ENCODE measurements around the gene PNPLA8. TPM values are rescaled to one million over a fixed set of nuclear protein-coding genes. Genes with fewer than 3 reads are reported as not detected.

PNPLA8 gene
- polyA plus RNA-seq, 1 donor from 2014 or later: 85.1 TPM

GRCh38 chr7:108488768-108489538 is 37.0 kb downstream of the PNPLA8 start:
- peaks cover 11% of the 10 kb centered on the region for H3K36me3 ChIP-seq (ENCODE audit: insufficient read depth, low read length)
- H3K27ac ChIP-seq (ENCODE audit: low read length): no peak overlapping the region
- H2AFZ ChIP-seq (ENCODE audit: low read depth, low read length): no peak overlapping the region
- H3K9ac ChIP-seq (ENCODE audit: low read length): no peak overlapping the region
- H3K4me3 ChIP-seq (ENCODE audit: low read length): no peak overlapping the region
- H3K27me3 ChIP-seq (ENCODE audit: insufficient read depth, low read depth, low read length): no peaks in the 10 kb centered on the region
- H3K9me3 ChIP-seq (ENCODE audit: low read length): no peaks in the 10 kb centered on the region
- no peaks in the 10 kb centered on the region for H4K20me1 ChIP-seq (ENCODE audit: insufficient read depth)
- H3K79me2 ChIP-seq (replicated peaks; ENCODE audit: insufficient read depth, low read length): no peaks in the 10 kb centered on the region
- no peaks in the 10 kb centered on the region for H3K9me2 ChIP-seq (ENCODE audit: insufficient read depth, low read length)
- no peak overlapping the region for H3K4me2 ChIP-seq (ENCODE audit: low read length)
- TF ChIP-seq MXI1 (conservative IDR thresholded peaks at IDR 0.05; ENCODE audit: poor library complexity, severe bottlenecking) (no peak), TAF1 (IDR thresholded peaks at IDR 0.05; ENCODE audit: low read depth) (no peak), RAD21 (conservative IDR thresholded peaks at IDR 0.05) (no peak), CTCF (IDR thresholded peaks at IDR 0.05; ENCODE audit: poor library complexity, severe bottlenecking) (no peak)
- no peaks in the 10 kb centered on the region for H3F3A ChIP-seq (ENCODE audit: insufficient read depth, low read length, poor library complexity, severe bottlenecking)

GRCh38 chr7:108487646-108488045 is 38.3 kb downstream of the PNPLA8 start:
- Histone ChIP-seq H3K27me3 (ENCODE audit: insufficient read depth, low read depth, low read length) (no peaks in the 10 kb centered on the region), H3K79me2 (replicated peaks; ENCODE audit: insufficient read depth, low read length) (no peaks in the 10 kb centered on the region), H3K4me3 (ENCODE audit: low read length) (no peak overlapping the region), H3K4me2 (ENCODE audit: low read length) (no peak overlapping the region), H2AFZ (ENCODE audit: low read depth, low read length) (no peak overlapping the region), H3K9me2 (ENCODE audit: insufficient read depth, low read length) (no peaks in the 10 kb centered on the region), H3K27ac (ENCODE audit: low read length) (no peak overlapping the region), H3K9me3 (ENCODE audit: low read length) (no peaks in the 10 kb centered on the region), H4K20me1 (ENCODE audit: insufficient read depth) (no peaks in the 10 kb centered on the region), H3K9ac (ENCODE audit: low read length) (no peak overlapping the region), H3F3A (ENCODE audit: insufficient read depth, low read length, poor library complexity, severe bottlenecking) (no peaks in the 10 kb centered on the region), H3K36me3 (ENCODE audit: insufficient read depth, low read length) (peaks cover 18% of the 10 kb centered on the region)
- TF ChIP-seq POLR2AphosphoS5 (IDR thresholded peaks at IDR 0.05): no peak
- TF ChIP-seq EZH2 (IDR thresholded peaks at IDR 0.05; ENCODE audit: borderline replicate concordance, insufficient read depth, low read length, poor library complexity, severe bottlenecking): no peak
- TF ChIP-seq TAF1 (IDR thresholded peaks at IDR 0.05; ENCODE audit: low read depth): no peak
- TF ChIP-seq SMC3 (conservative IDR thresholded peaks at IDR 0.05; ENCODE audit: poor library complexity): no peak
- TF ChIP-seq CTCF (IDR thresholded peaks at IDR 0.05; ENCODE audit: poor library complexity, severe bottlenecking): no peak
- no peak for TF ChIP-seq RAD21 (conservative IDR thresholded peaks at IDR 0.05)
- no peak for TF ChIP-seq MXI1 (conservative IDR thresholded peaks at IDR 0.05; ENCODE audit: poor library complexity, severe bottlenecking)
- TF ChIP-seq REST (IDR thresholded peaks at IDR 0.05; ENCODE audit: borderline replicate concordance): no peak
- TF ChIP-seq EP300 (conservative IDR thresholded peaks at IDR 0.05; ENCODE audit: poor library complexity, severe bottlenecking): no peak

Data from neural cell (in vitro differentiated cells).